Measurements from ENCODE around the gene ZFAND3.

Gene ZFAND3

GRCh38 chr6:37779111-37779800, 40.3 kb upstream of the ZFAND3 start:
- H2BK5ac ChIP-seq (ENCODE audit: low read depth, low read length, poor library complexity, severe bottlenecking), result no peak overlapping the region
- H3K4me1 ChIP-seq (ENCODE audit: control insufficient read depth, insufficient read depth, low read depth, low read length), result peaks cover 46% of the 10 kb centered on the region
- H3K79me1 ChIP-seq (replicated peaks; ENCODE audit: low read length, poor library complexity, severe bottlenecking), result no peaks in the 10 kb centered on the region
- no peak overlapping the region for H2BK12ac ChIP-seq (ENCODE audit: low read length in 2 of 2)
- no peaks in the 10 kb centered on the region for H3K36me3 ChIP-seq (ENCODE audit: control insufficient read depth in 1 of 2, insufficient read depth in 2 of 2, low read depth in 1 of 2, low read length in 2 of 2)
- H3K18ac ChIP-seq (ENCODE audit: low read depth in 1 of 2, low read length in 2 of 2), result no peak overlapping the region
- H3K9ac ChIP-seq (ENCODE audit: low read length), result no peak overlapping the region
- no peak overlapping the region for H2BK15ac ChIP-seq (ENCODE audit: low read depth, poor library complexity, severe bottlenecking)
- H3K23ac ChIP-seq (ENCODE audit: low read length in 2 of 2), result no peak overlapping the region
- H3K4me3 ChIP-seq (ENCODE audit: insufficient read depth in 1 of 2, low read depth in 1 of 2, low read length in 2 of 2), result no peak overlapping the region
- H4K8ac ChIP-seq (ENCODE audit: low read length), result no peak overlapping the region
- H4K91ac ChIP-seq (ENCODE audit: low read length), result no peak overlapping the region
- no peak overlapping the region for H2BK120ac ChIP-seq (ENCODE audit: low read depth, low read length)
- no peak overlapping the region for H3K4me2 ChIP-seq (ENCODE audit: low read length, poor library complexity, severe bottlenecking)
- no peak overlapping the region for H3K14ac ChIP-seq (ENCODE audit: low read length in 2 of 2)
- WGBS, result 46% methylated on average over 4 of the region's 4 CpGs
- no peak overlapping the region for H3K27ac ChIP-seq (ENCODE audit: low read length, poor library complexity, severe bottlenecking)
- no peak overlapping the region for H2AK5ac ChIP-seq (ENCODE audit: low read length, severe bottlenecking)
- H3K4ac ChIP-seq (ENCODE audit: low read depth in 1 of 2, low read length in 2 of 2), result no peak overlapping the region
- peaks cover 0 to 23% of the 10 kb centered on the region in 2 experiments for H3K27me3 ChIP-seq (ENCODE audit: control insufficient read depth in 1 of 2, insufficient read depth in 1 of 2, low read length in 2 of 2)
- no peak for DNase-seq
- no peak overlapping the region for H2AFZ ChIP-seq (ENCODE audit: low read depth, low read length)
- peaks cover 1% of the 10 kb centered on the region for H3K9me3 ChIP-seq (ENCODE audit: control insufficient read depth, low read length)

GRCh38 chr6:37779902-37780628, 39.5 kb upstream of the ZFAND3 start:
- no peak overlapping the region for H2BK120ac ChIP-seq (ENCODE audit: low read depth, low read length)
- H3K18ac ChIP-seq (ENCODE audit: low read depth in 1 of 2, low read length in 2 of 2), result no peak overlapping the region
- 67% methylated on average over 7 of the region's 7 CpGs for whole genome bisulfite sequencing
- no peak overlapping the region for H2BK12ac ChIP-seq (ENCODE audit: low read length in 2 of 2)
- no peak overlapping the region for H3K14ac ChIP-seq (ENCODE audit: low read length in 2 of 2)
- H3K4me1 ChIP-seq (ENCODE audit: control insufficient read depth, insufficient read depth, low read depth, low read length), result peaks cover 51% of the 10 kb centered on the region
- no peaks in the 10 kb centered on the region for H3K9me3 ChIP-seq (ENCODE audit: control insufficient read depth, low read length)
- no peaks in the 10 kb centered on the region for H3K79me1 ChIP-seq (replicated peaks; ENCODE audit: low read length, poor library complexity, severe bottlenecking)
- H3K4me2 ChIP-seq (ENCODE audit: low read length, poor library complexity, severe bottlenecking), result no peak overlapping the region
- no peak overlapping the region for H2BK15ac ChIP-seq (ENCODE audit: low read depth, poor library complexity, severe bottlenecking)
- no peak overlapping the region for H3K4me3 ChIP-seq (ENCODE audit: insufficient read depth in 1 of 2, low read depth in 1 of 2, low read length in 2 of 2)
- no peak overlapping the region for H3K27ac ChIP-seq (ENCODE audit: low read length, poor library complexity, severe bottlenecking)
- H3K9ac ChIP-seq (ENCODE audit: low read length), result no peak overlapping the region
- no peak overlapping the region for H2AFZ ChIP-seq (ENCODE audit: low read depth, low read length)
- H3K27me3 ChIP-seq (ENCODE audit: control insufficient read depth in 1 of 2, insufficient read depth in 1 of 2, low read length in 2 of 2), result peaks cover 0 to 23% of the 10 kb centered on the region in 2 experiments
- no peak overlapping the region for H2BK5ac ChIP-seq (ENCODE audit: low read depth, low read length, poor library complexity, severe bottlenecking)
- peak overlapping the region; percentile 74 for H2AK5ac ChIP-seq (ENCODE audit: low read length, severe bottlenecking)
- H4K8ac ChIP-seq (ENCODE audit: low read length), result no peak overlapping the region
- no peak overlapping the region for H4K91ac ChIP-seq (ENCODE audit: low read length)
- H3K4ac ChIP-seq (ENCODE audit: low read depth in 1 of 2, low read length in 2 of 2), result no peak overlapping the region
- no peak overlapping the region for H3K23ac ChIP-seq (ENCODE audit: low read length in 2 of 2)
- no peak for DNase-seq
- no peaks in the 10 kb centered on the region for H3K36me3 ChIP-seq (ENCODE audit: control insufficient read depth in 1 of 2, insufficient read depth in 2 of 2, low read depth in 1 of 2, low read length in 2 of 2)

GRCh38 chr6:37781788-37782187, 37.7 kb upstream of the ZFAND3 start:
- H3K9me3 ChIP-seq (ENCODE audit: control insufficient read depth, low read length), result no peaks in the 10 kb centered on the region
- H4K8ac ChIP-seq (ENCODE audit: low read length), result no peak overlapping the region
- H3K4me3 ChIP-seq (ENCODE audit: insufficient read depth in 1 of 2, low read depth in 1 of 2, low read length in 2 of 2), result no peak overlapping the region
- H3K9ac ChIP-seq (ENCODE audit: low read length), result no peak overlapping the region
- no peak overlapping the region for H2BK5ac ChIP-seq (ENCODE audit: low read depth, low read length, poor library complexity, severe bottlenecking)
- no peak overlapping the region for H2BK12ac ChIP-seq (ENCODE audit: low read length in 2 of 2)
- WGBS, result no CpG with 5 or more reads among the region's 2 CpGs
- H3K18ac ChIP-seq (ENCODE audit: low read depth in 1 of 2, low read length in 2 of 2), result no peak overlapping the region
- no peak overlapping the region for H2BK120ac ChIP-seq (ENCODE audit: low read depth, low read length)
- DNase-seq, result no peak
- H3K4me2 ChIP-seq (ENCODE audit: low read length, poor library complexity, severe bottlenecking), result no peak overlapping the region
- no peaks in the 10 kb centered on the region for H3K79me1 ChIP-seq (replicated peaks; ENCODE audit: low read length, poor library complexity, severe bottlenecking)
- H3K4me1 ChIP-seq (ENCODE audit: control insufficient read depth, insufficient read depth, low read depth, low read length), result peaks cover 47% of the 10 kb centered on the region
- no peak overlapping the region for H3K27ac ChIP-seq (ENCODE audit: low read length, poor library complexity, severe bottlenecking)
- no peak overlapping the region for H2AK5ac ChIP-seq (ENCODE audit: low read length, severe bottlenecking)
- no peak overlapping the region for H2AFZ ChIP-seq (ENCODE audit: low read depth, low read length)
- H4K91ac ChIP-seq (ENCODE audit: low read length), result no peak overlapping the region
- no peaks in the 10 kb centered on the region for H3K36me3 ChIP-seq (ENCODE audit: control insufficient read depth in 1 of 2, insufficient read depth in 2 of 2, low read depth in 1 of 2, low read length in 2 of 2)
- no peak overlapping the region for H3K23ac ChIP-seq (ENCODE audit: low read length in 2 of 2)
- H3K27me3 ChIP-seq (ENCODE audit: control insufficient read depth in 1 of 2, insufficient read depth in 1 of 2, low read length in 2 of 2), result peaks cover 0 to 20% of the 10 kb centered on the region in 2 experiments
- H3K14ac ChIP-seq (ENCODE audit: low read length in 2 of 2), result no peak overlapping the region
- no peak overlapping the region for H3K4ac ChIP-seq (ENCODE audit: low read depth in 1 of 2, low read length in 2 of 2)
- H2BK15ac ChIP-seq (ENCODE audit: low read depth, poor library complexity, severe bottlenecking), result no peak overlapping the region

DNA sequence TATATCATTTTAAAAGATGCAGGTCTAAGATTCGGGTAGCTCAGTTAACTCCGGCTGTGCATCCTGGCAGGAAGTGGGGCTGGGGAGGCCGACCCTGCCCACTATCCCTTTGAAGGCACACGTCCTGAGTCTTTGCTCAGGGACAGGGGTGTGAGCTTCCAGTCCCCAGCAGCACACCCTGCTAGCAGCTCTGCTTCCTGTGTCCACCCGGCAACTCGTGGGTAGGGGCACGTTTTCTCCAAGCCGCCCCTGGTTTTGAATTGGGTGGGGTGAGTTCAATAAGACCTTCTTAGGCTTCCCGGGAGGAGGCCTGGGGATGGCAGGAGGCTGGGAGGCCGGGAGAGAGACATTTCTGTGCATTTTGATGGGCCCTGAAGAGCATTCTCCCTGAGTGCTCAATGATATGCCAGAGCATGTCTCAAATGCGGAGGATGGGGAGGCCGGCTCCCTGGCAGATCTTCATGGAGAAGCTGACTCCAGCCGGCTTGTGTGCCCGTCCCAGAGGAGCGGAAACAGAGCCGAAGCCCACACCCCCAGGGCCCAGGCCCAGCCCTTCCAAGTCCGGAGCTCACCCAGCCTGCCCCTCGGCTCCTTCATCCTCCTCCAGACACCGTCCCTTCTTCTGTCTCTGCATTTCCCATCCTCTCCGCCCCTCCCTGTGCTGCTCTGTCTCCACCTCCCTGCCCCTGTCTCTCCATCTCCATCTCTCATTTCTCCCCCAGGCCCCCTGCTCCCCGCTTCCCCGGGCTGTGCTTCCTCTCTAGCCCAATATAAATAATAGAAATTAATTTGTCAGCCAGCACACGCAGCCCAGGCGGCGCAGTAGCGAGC, 36.3 kb upstream of the ZFAND3 start:
- Histone ChIP-seq H2BK12ac (ENCODE audit: low read length in 2 of 2) (peak overlapping the region in 1 of 2 experiments; percentile 49), H2AFZ (ENCODE audit: low read depth, low read length) (peak overlapping the region; percentile 46), H4K8ac (ENCODE audit: low read length) (peak overlapping the region; percentile 90), H3K18ac (ENCODE audit: low read depth in 1 of 2, low read length in 2 of 2) (peak overlapping the region; percentile 61 to 88), H4K91ac (ENCODE audit: low read length) (peak overlapping the region; percentile 64), H2BK120ac (ENCODE audit: low read depth, low read length) (peak overlapping the region; percentile 77), H2BK15ac (ENCODE audit: low read depth, poor library complexity, severe bottlenecking) (no peak overlapping the region), H3K23ac (ENCODE audit: low read length in 2 of 2) (peak overlapping the region in 1 of 2 experiments; percentile 65), H3K9ac (ENCODE audit: low read length) (peak overlapping the region; percentile 89), H3K4me3 (ENCODE audit: insufficient read depth in 1 of 2, low read depth in 1 of 2, low read length in 2 of 2) (peak overlapping the region; percentile 7 to 74), H3K36me3 (ENCODE audit: control insufficient read depth in 1 of 2, insufficient read depth in 2 of 2, low read depth in 1 of 2, low read length in 2 of 2) (no peaks in the 10 kb centered on the region), H3K27me3 (ENCODE audit: control insufficient read depth in 1 of 2, insufficient read depth in 1 of 2, low read length in 2 of 2) (peaks cover 0 to 6% of the 10 kb centered on the region in 2 experiments), H3K79me1 (replicated peaks; ENCODE audit: low read length, poor library complexity, severe bottlenecking) (no peaks in the 10 kb centered on the region), H3K4ac (ENCODE audit: low read depth in 1 of 2, low read length in 2 of 2) (peak overlapping the region; percentile 24 to 46), H3K14ac (ENCODE audit: low read length in 2 of 2) (peak overlapping the region in 1 of 2 experiments; percentile 90), H2BK5ac (ENCODE audit: low read depth, low read length, poor library complexity, severe bottlenecking) (no peak overlapping the region), H3K9me3 (ENCODE audit: control insufficient read depth, low read length) (no peaks in the 10 kb centered on the region), H2AK5ac (ENCODE audit: low read length, severe bottlenecking) (no peak overlapping the region), H3K27ac (ENCODE audit: low read length, poor library complexity, severe bottlenecking) (peak overlapping the region; percentile 50), H3K4me2 (ENCODE audit: low read length, poor library complexity, severe bottlenecking) (peak overlapping the region; percentile 64), H3K4me1 (ENCODE audit: control insufficient read depth, insufficient read depth, low read depth, low read length) (peaks cover 34% of the 10 kb centered on the region)
- no peak for DNase-seq
- WGBS, result 14% methylated on average over 24 of the region's 26 CpGs
